COLO668 (cell line): ENCODE measurements around the gene TCF20.

Experiments used
- DNase-seq: peaks from one replicate; lab custom pipeline; 2025; ENCODE audit not compliant: unreplicated experiment; lab: John Stamatoyannopoulos, UW

The TCF20 gene

GRCh38 chr22:42270510-42271190 lies at the start of gene TCF20:
Gene TCF20 (minus strand): TSS chr22:42270653. CDS start chr22:42215305, 55,348 bp downstream.
- peak; percentile 89 for DNase-seq

GRCh38 chr22:42319386-42319785 lies 48.9 kb upstream of the TCF20 start:
- DNase-seq = no peak

GRCh38 chr22:42318967-42319366 lies 48.5 kb upstream of the TCF20 start:
- no peak for DNase-seq

- peak; percentile 88 for DNase-seq
Observed at GRCh38 chr22:42317691-42318547, 47.5 kb upstream of the TCF20 start.

GRCh38 chr22:42317008-42317407 lies 46.6 kb upstream of the TCF20 start:
- DNase-seq = peak; percentile 62

- DNase-seq = no peak
Observed at GRCh38 chr22:42315392-42315756, 44.9 kb upstream of the TCF20 start.

- DNase-seq = no peak
Observed at GRCh38 chr22:42314709-42315391, 44.4 kb upstream of the TCF20 start.

- DNase-seq = peak; percentile 88
Observed at GRCh38 chr22:42313804-42314581, 43.5 kb upstream of the TCF20 start.

- DNase-seq = peak; percentile 34
Observed at GRCh38 chr22:42313204-42313603, 42.8 kb upstream of the TCF20 start.

GRCh38 chr22:42310291-42311015 lies 40.0 kb upstream of the TCF20 start:
- no peak for DNase-seq

GRCh38 chr22:42309865-42310264 lies 39.4 kb upstream of the TCF20 start:
- no peak for DNase-seq

GRCh38 chr22:42308892-42309468 lies 38.5 kb upstream of the TCF20 start:
- DNase-seq = no peak

- no peak for DNase-seq
Observed at GRCh38 chr22:42307806-42308563, 37.5 kb upstream of the TCF20 start.

GRCh38 chr22:42306010-42306409 lies 35.6 kb upstream of the TCF20 start:
- DNase-seq = no peak

GRCh38 chr22:42304324-42304790 lies 33.9 kb upstream of the TCF20 start:
- no peak for DNase-seq

- DNase-seq = no peak
Observed at GRCh38 chr22:42303396-42304323, 33.2 kb upstream of the TCF20 start.

- DNase-seq = no peak
Observed at GRCh38 chr22:42301742-42302102, 31.3 kb upstream of the TCF20 start.

- DNase-seq = no peak
Observed at GRCh38 chr22:42301077-42301741, 30.8 kb upstream of the TCF20 start.
